ENCODE results near the gene CALM1.

The CALM1 gene

GRCh38 chr14:90412058-90412457 lies 15.2 kb downstream of the CALM1 start:
- no peak for DNase-seq

GRCh38 chr14:90416720-90417119 lies 19.9 kb downstream of the CALM1 start:
- no peak for DNase-seq

- no peak for DNase-seq
Measured at GRCh38 chr14:90418053-90418452, 21.2 kb downstream of the CALM1 start.

GRCh38 chr14:90419200-90419599 lies 22.4 kb downstream of the CALM1 start:
- no peak for DNase-seq

- DNase-seq = no peak
Measured at GRCh38 chr14:90421001-90421631, 24.3 kb downstream of the CALM1 start.

GRCh38 chr14:90421632-90422020 lies 24.8 kb downstream of the CALM1 start:
- no peak for DNase-seq

- DNase-seq = no peak
Measured at GRCh38 chr14:90423166-90423565, 26.3 kb downstream of the CALM1 start.

- DNase-seq = no peak
Measured at GRCh38 chr14:90424075-90424474, 27.2 kb downstream of the CALM1 start.

GRCh38 chr14:90424686-90425372 lies 28.0 kb downstream of the CALM1 start:
- DNase-seq = no peak

- DNase-seq = no peak
Measured at GRCh38 chr14:90425373-90425879, 28.6 kb downstream of the CALM1 start.

GRCh38 chr14:90426031-90426540 lies 29.3 kb downstream of the CALM1 start:
- DNase-seq = no peak

- no peak for DNase-seq
Measured at GRCh38 chr14:90426663-90427062, 29.8 kb downstream of the CALM1 start.

GRCh38 chr14:90427848-90428426 lies 31.1 kb downstream of the CALM1 start:
- no peak for DNase-seq

- DNase-seq = no peak
Measured at GRCh38 chr14:90428676-90429075, 31.8 kb downstream of the CALM1 start.

GRCh38 chr14:90429236-90429635 lies 32.4 kb downstream of the CALM1 start:
- DNase-seq = no peak

- no peak for DNase-seq
Measured at GRCh38 chr14:90429754-90430153, 32.9 kb downstream of the CALM1 start.

- DNase-seq = no peak
Measured at GRCh38 chr14:90434370-90435020, 37.7 kb downstream of the CALM1 start.

- DNase-seq = no peak
Measured at GRCh38 chr14:90438841-90439240, 42.0 kb downstream of the CALM1 start.

GRCh38 chr14:90440021-90440451 lies 43.2 kb downstream of the CALM1 start:
- DNase-seq = no peak

- DNase-seq = no peak
Measured at GRCh38 chr14:90440592-90440991, 43.8 kb downstream of the CALM1 start.

- no peak for DNase-seq
Measured at GRCh38 chr14:90442388-90442787, 45.6 kb downstream of the CALM1 start.

- no peak for DNase-seq
Measured at GRCh38 chr14:90443161-90444076, 46.6 kb downstream of the CALM1 start.
